Neural cell (in vitro differentiated cells): ENCODE data around the gene ITGAL. TPM values are rescaled to one million over a fixed set of nuclear protein-coding genes. Genes with fewer than 3 reads are reported as not detected.

ENCODE experiments used
- H2AFZ ChIP-seq: fragments of 200-600, 300-800 bp; sonication (generic), shearing (Covaris generic); 2 replicates; pipeline ENCODE4 v1.6.0; 2014; ENCODE audit warnings: low read depth, mild to moderate bottlenecking, antibody characterized with exemption, low read length, moderate library complexity
- H3F3A ChIP-seq: fragments of 200-600 bp; shearing (Covaris generic); 2 replicates; pipeline ENCODE4 v1.6.1; 2016; ENCODE audit warnings: mild to moderate bottlenecking, moderate library complexity, mixed read lengths, antibody characterized with exemption, low read length; ENCODE audit not compliant: insufficient read depth, poor library complexity, severe bottlenecking
- H3K27ac ChIP-seq: fragments of 200-600, 300-800 bp; sonication (generic), shearing (Covaris generic); 2 replicates; pipeline ENCODE4 v1.5.1; 2014; ENCODE audit warnings: mild to moderate bottlenecking, low read length, moderate library complexity
- H3K27me3 ChIP-seq: fragments of 300-800, 200-600 bp; sonication (generic), shearing (Covaris generic); 2 replicates; pipeline ENCODE4 v1.6.0; 2014; ENCODE audit warnings: mild to moderate bottlenecking, low read depth, low read length, moderate library complexity; ENCODE audit not compliant: insufficient read depth
- H3K36me3 ChIP-seq: fragments of 300-800, 200-600 bp; sonication (generic), shearing (Covaris generic); 2 replicates; pipeline ENCODE4 v1.5.1; 2014; ENCODE audit warnings: mild to moderate bottlenecking, antibody characterized with exemption, low read length, moderate library complexity; ENCODE audit not compliant: insufficient read depth
- H3K4me2 ChIP-seq: fragments of 300-800, 200-600 bp; sonication (generic), shearing (Covaris generic); 2 replicates; pipeline ENCODE4 v1.6.0; 2014; ENCODE audit warnings: mild to moderate bottlenecking, low read length
- H3K4me3 ChIP-seq: fragments of 300-800, 200-600 bp; sonication (generic), shearing (Covaris generic); 2 replicates; pipeline ENCODE4 v1.5.1; 2014; ENCODE audit warnings: mild to moderate bottlenecking, low read length, moderate library complexity
- H3K79me2 ChIP-seq: fragments of 200-600 bp; shearing (Covaris generic); replicated peaks from 2 replicates; pipeline ENCODE4 v1.6.0; 2014; ENCODE audit warnings: mild to moderate bottlenecking, low read length, moderate library complexity; ENCODE audit not compliant: insufficient read depth
- H3K9ac ChIP-seq: fragments of 300-800, 200-600 bp; sonication (generic), shearing (Covaris generic); 2 replicates; pipeline ENCODE4 v1.6.1; 2016; ENCODE audit warnings: mild to moderate bottlenecking, low read length, mixed read lengths
- H3K9me2 ChIP-seq: fragments of 200-600 bp; shearing (Covaris generic); 2 replicates; pipeline ENCODE4 v1.6.1; 2016; ENCODE audit warnings: mild to moderate bottlenecking, low read length, mixed read lengths; ENCODE audit not compliant: insufficient read depth
- H3K9me3 ChIP-seq: fragments of 200-600, 300-800 bp; sonication (generic), shearing (Covaris generic); 2 replicates; pipeline ENCODE4 v1.6.1; 2016; ENCODE audit warnings: mild to moderate bottlenecking, mixed run types, low read length, moderate library complexity, mixed read lengths
- H4K20me1 ChIP-seq: fragments of 200-600 bp; shearing (Covaris generic); 2 replicates; pipeline ENCODE4 v1.6.1; 2016; ENCODE audit warnings: mild to moderate bottlenecking, mixed run types; ENCODE audit not compliant: insufficient read depth
- EP300 ChIP-seq: fragments of 450-650 bp; conservative IDR thresholded peaks from 2 replicates; pipeline ENCODE4 v1.6.1; 2014; ENCODE audit warnings: antibody characterized with exemption, mild to moderate bottlenecking, moderate library complexity; ENCODE audit not compliant: poor library complexity, severe bottlenecking
- EZH2 ChIP-seq: fragments of 200-600, 300-800 bp; shearing (Covaris generic), sonication (generic); IDR thresholded peaks from 2 replicates; pipeline ENCODE4 v1.6.1; 2014; ENCODE audit warnings: antibody characterized with exemption, low read length, borderline replicate concordance, mild to moderate bottlenecking; ENCODE audit not compliant: insufficient read depth, poor library complexity, severe bottlenecking
- MXI1 ChIP-seq: fragments of 450-650 bp; conservative IDR thresholded peaks from 2 replicates; pipeline ENCODE4 v1.6.1; 2014; ENCODE audit warnings: antibody characterized with exemption, mild to moderate bottlenecking; ENCODE audit not compliant: poor library complexity, severe bottlenecking
- POLR2AphosphoS5 ChIP-seq: IDR thresholded peaks from 2 replicates; pipeline ENCODE4 v1.6.1; 2012
- RAD21 ChIP-seq: fragments of 450-650 bp; conservative IDR thresholded peaks from 2 replicates; pipeline ENCODE4 v1.6.1; 2014; ENCODE audit warnings: antibody characterized with exemption, mild to moderate bottlenecking, moderate library complexity
- SMC3 ChIP-seq: fragments of 450-650 bp; conservative IDR thresholded peaks from 2 replicates; pipeline ENCODE4 v1.6.1; 2014; ENCODE audit warnings: antibody characterized with exemption, mild to moderate bottlenecking, moderate library complexity; ENCODE audit not compliant: poor library complexity
- TAF1 ChIP-seq: IDR thresholded peaks from 2 replicates; pipeline ENCODE4 v1.6.1; 2012; ENCODE audit warnings: low read depth
- polyA plus RNA-seq: library from polyadenylated mRNA; depleted of rRNA; stranded (reverse); fragments of >200 nt; gene quantifications from 2 replicates; pipeline ENCODE4 v1.2.3, GENCODE V29; 2014
- TF ChIP-seq, protein P1 (sequence below): fragments of 450-650 bp; IDR thresholded peaks from 2 replicates; pipeline ENCODE4 v1.5.1; 2014; ENCODE audit warnings: antibody characterized with exemption, mild to moderate bottlenecking, moderate library complexity; ENCODE audit not compliant: poor library complexity, severe bottlenecking
- TF ChIP-seq, protein P2 (sequence below): IDR thresholded peaks from 2 replicates; pipeline ENCODE4 v1.6.1; 2012; ENCODE audit warnings: borderline replicate concordance

ITGAL gene
- polyA plus RNA-seq, 1 donor from 2014 or later = not detected

DNA sequence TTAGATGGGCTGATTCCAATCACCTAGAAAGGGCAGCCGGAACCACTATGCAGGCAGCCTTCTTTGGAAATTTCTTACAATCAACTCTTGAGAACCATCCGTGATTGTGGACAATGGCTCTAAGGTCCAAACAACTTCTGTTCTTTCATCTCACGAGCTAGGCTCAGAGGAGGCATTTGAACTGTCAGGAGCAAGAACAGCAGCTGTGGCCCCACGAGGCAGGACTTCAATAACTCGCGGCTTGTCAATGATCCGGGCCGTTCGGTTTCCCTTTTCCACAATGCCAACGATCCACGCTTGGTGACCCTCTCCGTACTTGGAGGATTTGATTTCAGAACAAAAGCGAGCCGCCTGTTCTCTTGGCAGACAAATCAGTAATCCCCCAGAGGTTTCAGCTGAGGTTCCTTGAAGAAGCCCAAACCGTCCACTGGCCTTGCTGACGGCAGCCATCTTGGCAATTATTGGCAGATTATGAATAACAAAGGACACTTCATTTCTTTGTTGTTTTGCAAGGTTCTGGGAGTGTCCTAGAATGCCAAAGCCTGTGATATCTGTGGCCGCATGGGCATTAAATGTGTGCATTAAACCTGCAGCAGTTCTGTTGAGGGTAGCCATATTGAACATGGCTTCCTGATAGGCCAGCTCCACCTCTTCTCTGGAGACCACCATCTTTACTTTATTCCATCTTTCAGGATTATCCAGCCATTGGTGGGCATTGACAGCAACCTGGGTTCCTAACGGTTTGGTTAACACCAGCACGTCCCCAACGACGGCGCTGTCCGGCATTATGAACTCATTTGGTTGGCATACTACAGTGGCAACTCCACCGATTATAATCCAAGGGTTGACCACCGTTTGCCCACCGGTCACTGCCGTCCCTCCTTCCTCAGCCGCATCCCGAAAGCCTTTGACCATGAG, 28.1 kb upstream of the ITGAL start:
- peak overlapping the region; percentile 77 for H3K4me2 ChIP-seq
- H4K20me1 ChIP-seq = no peaks in the 10 kb centered on the region
- no peaks in the 10 kb centered on the region for H3K9me3 ChIP-seq
- no peaks in the 10 kb centered on the region for H3K27me3 ChIP-seq
- no peaks in the 10 kb centered on the region for H3K36me3 ChIP-seq
- H3F3A ChIP-seq = no peaks in the 10 kb centered on the region
- peak overlapping the region; percentile 69 for H2AFZ ChIP-seq
- no peaks in the 10 kb centered on the region for H3K79me2 ChIP-seq
- TF ChIP-seq, protein P1, sequence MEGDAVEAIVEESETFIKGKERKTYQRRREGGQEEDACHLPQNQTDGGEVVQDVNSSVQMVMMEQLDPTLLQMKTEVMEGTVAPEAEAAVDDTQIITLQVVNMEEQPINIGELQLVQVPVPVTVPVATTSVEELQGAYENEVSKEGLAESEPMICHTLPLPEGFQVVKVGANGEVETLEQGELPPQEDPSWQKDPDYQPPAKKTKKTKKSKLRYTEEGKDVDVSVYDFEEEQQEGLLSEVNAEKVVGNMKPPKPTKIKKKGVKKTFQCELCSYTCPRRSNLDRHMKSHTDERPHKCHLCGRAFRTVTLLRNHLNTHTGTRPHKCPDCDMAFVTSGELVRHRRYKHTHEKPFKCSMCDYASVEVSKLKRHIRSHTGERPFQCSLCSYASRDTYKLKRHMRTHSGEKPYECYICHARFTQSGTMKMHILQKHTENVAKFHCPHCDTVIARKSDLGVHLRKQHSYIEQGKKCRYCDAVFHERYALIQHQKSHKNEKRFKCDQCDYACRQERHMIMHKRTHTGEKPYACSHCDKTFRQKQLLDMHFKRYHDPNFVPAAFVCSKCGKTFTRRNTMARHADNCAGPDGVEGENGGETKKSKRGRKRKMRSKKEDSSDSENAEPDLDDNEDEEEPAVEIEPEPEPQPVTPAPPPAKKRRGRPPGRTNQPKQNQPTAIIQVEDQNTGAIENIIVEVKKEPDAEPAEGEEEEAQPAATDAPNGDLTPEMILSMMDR = no peak
- TF ChIP-seq RAD21 = no peak
- peak overlapping the region; percentile 78 for H3K4me3 ChIP-seq
- H3K9me2 ChIP-seq = no peaks in the 10 kb centered on the region
- peak overlapping the region; percentile 89 for H3K9ac ChIP-seq
- peak overlapping the region; percentile 90 for H3K27ac ChIP-seq

DNA sequence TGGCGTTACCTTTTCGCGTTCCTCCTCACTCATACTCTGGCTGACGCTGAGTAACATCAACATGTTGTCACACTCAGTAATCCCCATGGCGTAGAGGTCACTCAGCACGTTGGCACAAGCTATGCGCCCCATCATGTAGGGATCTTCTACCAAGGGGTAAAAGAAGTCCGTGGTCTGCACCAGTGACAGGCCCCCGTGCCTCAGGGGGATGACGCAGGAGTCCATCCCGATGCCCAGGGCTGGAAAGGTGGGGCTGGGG, 27.5 kb upstream of the ITGAL start:
- Histone ChIP-seq H3K4me2 (peak overlapping the region; percentile 77), H4K20me1 (no peaks in the 10 kb centered on the region), H2AFZ (peak overlapping the region; percentile 69), H3K9ac (peak overlapping the region; percentile 89), H3K79me2 (no peaks in the 10 kb centered on the region), H3K9me3 (no peaks in the 10 kb centered on the region), H3K9me2 (no peaks in the 10 kb centered on the region), H3F3A (no peaks in the 10 kb centered on the region), H3K27ac (peak overlapping the region; percentile 90), H3K36me3 (no peaks in the 10 kb centered on the region), H3K4me3 (peak overlapping the region; percentile 78), H3K27me3 (no peaks in the 10 kb centered on the region)
- TF ChIP-seq EP300 (no peak), SMC3 (no peak), RAD21 (no peak), POLR2AphosphoS5 (no peak), TAF1 (no peak), EZH2 (no peak), MXI1 (no peak)
- TF ChIP-seq, protein P1 = no peak
- TF ChIP-seq, protein P2, sequence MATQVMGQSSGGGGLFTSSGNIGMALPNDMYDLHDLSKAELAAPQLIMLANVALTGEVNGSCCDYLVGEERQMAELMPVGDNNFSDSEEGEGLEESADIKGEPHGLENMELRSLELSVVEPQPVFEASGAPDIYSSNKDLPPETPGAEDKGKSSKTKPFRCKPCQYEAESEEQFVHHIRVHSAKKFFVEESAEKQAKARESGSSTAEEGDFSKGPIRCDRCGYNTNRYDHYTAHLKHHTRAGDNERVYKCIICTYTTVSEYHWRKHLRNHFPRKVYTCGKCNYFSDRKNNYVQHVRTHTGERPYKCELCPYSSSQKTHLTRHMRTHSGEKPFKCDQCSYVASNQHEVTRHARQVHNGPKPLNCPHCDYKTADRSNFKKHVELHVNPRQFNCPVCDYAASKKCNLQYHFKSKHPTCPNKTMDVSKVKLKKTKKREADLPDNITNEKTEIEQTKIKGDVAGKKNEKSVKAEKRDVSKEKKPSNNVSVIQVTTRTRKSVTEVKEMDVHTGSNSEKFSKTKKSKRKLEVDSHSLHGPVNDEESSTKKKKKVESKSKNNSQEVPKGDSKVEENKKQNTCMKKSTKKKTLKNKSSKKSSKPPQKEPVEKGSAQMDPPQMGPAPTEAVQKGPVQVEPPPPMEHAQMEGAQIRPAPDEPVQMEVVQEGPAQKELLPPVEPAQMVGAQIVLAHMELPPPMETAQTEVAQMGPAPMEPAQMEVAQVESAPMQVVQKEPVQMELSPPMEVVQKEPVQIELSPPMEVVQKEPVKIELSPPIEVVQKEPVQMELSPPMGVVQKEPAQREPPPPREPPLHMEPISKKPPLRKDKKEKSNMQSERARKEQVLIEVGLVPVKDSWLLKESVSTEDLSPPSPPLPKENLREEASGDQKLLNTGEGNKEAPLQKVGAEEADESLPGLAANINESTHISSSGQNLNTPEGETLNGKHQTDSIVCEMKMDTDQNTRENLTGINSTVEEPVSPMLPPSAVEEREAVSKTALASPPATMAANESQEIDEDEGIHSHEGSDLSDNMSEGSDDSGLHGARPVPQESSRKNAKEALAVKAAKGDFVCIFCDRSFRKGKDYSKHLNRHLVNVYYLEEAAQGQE = no peak
